ENCODE data around the gene KANK3.

DNA sequence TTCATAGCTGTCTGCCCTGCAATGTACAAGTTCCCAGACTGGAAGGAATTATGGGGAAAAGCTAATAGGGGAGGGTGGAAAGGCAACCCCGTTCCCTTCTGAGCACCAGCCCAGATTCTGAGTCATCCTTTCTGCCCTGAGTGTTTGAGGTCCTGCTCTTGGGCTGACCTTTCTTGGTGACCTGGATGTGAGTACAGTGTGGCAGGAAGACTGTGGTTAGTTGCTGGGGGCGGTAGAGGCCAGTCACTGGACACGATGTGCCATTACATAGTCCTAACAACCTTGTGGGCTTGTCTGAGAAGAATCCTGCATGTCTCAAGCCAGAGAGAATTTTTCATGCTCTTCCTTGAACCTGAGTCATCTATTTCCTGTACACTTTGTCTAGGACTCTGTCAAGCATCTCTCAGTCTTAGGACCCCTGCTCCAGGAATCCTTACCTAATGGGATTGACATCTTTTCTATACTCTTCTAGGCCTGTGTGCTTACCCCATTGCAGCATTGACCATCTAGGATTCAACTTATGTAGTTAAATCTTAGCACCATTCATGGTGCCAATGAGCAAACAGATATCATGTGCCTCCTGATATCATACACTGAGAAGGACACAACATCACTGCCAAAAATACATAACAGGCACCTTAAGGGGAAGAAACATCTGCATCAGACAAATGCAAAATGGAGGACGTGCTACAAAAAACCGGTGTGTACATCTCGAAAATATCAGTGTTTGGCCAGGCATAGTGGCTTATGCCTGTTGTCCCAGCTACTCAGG, 12.8 kb upstream of the KANK3 start:
- TF ChIP-seq, protein P1, sequence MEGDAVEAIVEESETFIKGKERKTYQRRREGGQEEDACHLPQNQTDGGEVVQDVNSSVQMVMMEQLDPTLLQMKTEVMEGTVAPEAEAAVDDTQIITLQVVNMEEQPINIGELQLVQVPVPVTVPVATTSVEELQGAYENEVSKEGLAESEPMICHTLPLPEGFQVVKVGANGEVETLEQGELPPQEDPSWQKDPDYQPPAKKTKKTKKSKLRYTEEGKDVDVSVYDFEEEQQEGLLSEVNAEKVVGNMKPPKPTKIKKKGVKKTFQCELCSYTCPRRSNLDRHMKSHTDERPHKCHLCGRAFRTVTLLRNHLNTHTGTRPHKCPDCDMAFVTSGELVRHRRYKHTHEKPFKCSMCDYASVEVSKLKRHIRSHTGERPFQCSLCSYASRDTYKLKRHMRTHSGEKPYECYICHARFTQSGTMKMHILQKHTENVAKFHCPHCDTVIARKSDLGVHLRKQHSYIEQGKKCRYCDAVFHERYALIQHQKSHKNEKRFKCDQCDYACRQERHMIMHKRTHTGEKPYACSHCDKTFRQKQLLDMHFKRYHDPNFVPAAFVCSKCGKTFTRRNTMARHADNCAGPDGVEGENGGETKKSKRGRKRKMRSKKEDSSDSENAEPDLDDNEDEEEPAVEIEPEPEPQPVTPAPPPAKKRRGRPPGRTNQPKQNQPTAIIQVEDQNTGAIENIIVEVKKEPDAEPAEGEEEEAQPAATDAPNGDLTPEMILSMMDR (IDR thresholded peaks at IDR 0.05; ENCODE audit: insufficient read depth, low read depth, low read length) = no peak
- TF ChIP-seq EZH2 (IDR thresholded peaks at IDR 0.05; ENCODE audit: insufficient read depth, low read length) = no peak
